ENCODE results near the gene CDSN.

The CDSN gene

GRCh38 chr6:31092238-31092637, 28.0 kb downstream of the CDSN start:
- TF ChIP-seq GATA2 (IDR thresholded peaks at IDR 0.05; ENCODE audit: low read depth, low read length) (no peak), GATA3 (IDR thresholded peaks at IDR 0.05; ENCODE audit: low read depth, low read length) (no peak)

- no peak for TF ChIP-seq GATA2 (IDR thresholded peaks at IDR 0.05; ENCODE audit: low read depth, low read length)
- TF ChIP-seq GATA3 (IDR thresholded peaks at IDR 0.05; ENCODE audit: low read depth, low read length): no peak
Measured at GRCh38 chr6:31091680-31092079, 28.6 kb downstream of the CDSN start.

GRCh38 chr6:31090973-31091364, 29.3 kb downstream of the CDSN start:
- TF ChIP-seq GATA3 (IDR thresholded peaks at IDR 0.05; ENCODE audit: low read depth, low read length): no peak
- TF ChIP-seq GATA2 (IDR thresholded peaks at IDR 0.05; ENCODE audit: low read depth, low read length): no peak

- TF ChIP-seq GATA3 (IDR thresholded peaks at IDR 0.05; ENCODE audit: low read depth, low read length) (no peak), GATA2 (IDR thresholded peaks at IDR 0.05; ENCODE audit: low read depth, low read length) (no peak)
Measured at GRCh38 chr6:31090275-31090972, 29.8 kb downstream of the CDSN start.

GRCh38 chr6:31087494-31088089, 32.7 kb downstream of the CDSN start:
- TF ChIP-seq GATA2 (IDR thresholded peaks at IDR 0.05; ENCODE audit: low read depth, low read length): no peak
- TF ChIP-seq GATA3 (IDR thresholded peaks at IDR 0.05; ENCODE audit: low read depth, low read length): no peak

- no peak for TF ChIP-seq GATA2 (IDR thresholded peaks at IDR 0.05; ENCODE audit: low read depth, low read length)
Measured at GRCh38 chr6:31086788-31087440, 33.3 kb downstream of the CDSN start.

GRCh38 chr6:31083742-31084354, 36.4 kb downstream of the CDSN start:
- TF ChIP-seq GATA2 (IDR thresholded peaks at IDR 0.05; ENCODE audit: low read depth, low read length) (no peak), GATA3 (IDR thresholded peaks at IDR 0.05; ENCODE audit: low read depth, low read length) (no peak)

GRCh38 chr6:31081872-31082271, 38.4 kb downstream of the CDSN start:
- TF ChIP-seq GATA3 (IDR thresholded peaks at IDR 0.05; ENCODE audit: low read depth, low read length) (no peak), GATA2 (IDR thresholded peaks at IDR 0.05; ENCODE audit: low read depth, low read length) (no peak)

GRCh38 chr6:31079656-31080261, 40.5 kb downstream of the CDSN start:
- TF ChIP-seq GATA2 (IDR thresholded peaks at IDR 0.05; ENCODE audit: low read depth, low read length) (0 out of 2 replicates have a peak, but pooled peaks have one; percentile 18), GATA3 (IDR thresholded peaks at IDR 0.05; ENCODE audit: low read depth, low read length) (no peak)

GRCh38 chr6:31076611-31077010, 43.6 kb downstream of the CDSN start:
- TF ChIP-seq GATA2 (IDR thresholded peaks at IDR 0.05; ENCODE audit: low read depth, low read length) (no peak), GATA3 (IDR thresholded peaks at IDR 0.05; ENCODE audit: low read depth, low read length) (no peak)

GRCh38 chr6:31075528-31075927, 44.7 kb downstream of the CDSN start:
- TF ChIP-seq GATA2 (IDR thresholded peaks at IDR 0.05; ENCODE audit: low read depth, low read length) (no peak), GATA3 (IDR thresholded peaks at IDR 0.05; ENCODE audit: low read depth, low read length) (no peak)

GRCh38 chr6:31074401-31074800, 45.8 kb downstream of the CDSN start:
- TF ChIP-seq GATA2 (IDR thresholded peaks at IDR 0.05; ENCODE audit: low read depth, low read length) (no peak), GATA3 (IDR thresholded peaks at IDR 0.05; ENCODE audit: low read depth, low read length) (no peak)

- TF ChIP-seq GATA2 (IDR thresholded peaks at IDR 0.05; ENCODE audit: low read depth, low read length) (no peak), GATA3 (IDR thresholded peaks at IDR 0.05; ENCODE audit: low read depth, low read length) (no peak)
Measured at GRCh38 chr6:31070711-31071197, 49.5 kb downstream of the CDSN start.
